GM23338 (cell line): ENCODE data around the gene LCOR. TPM values are rescaled to one million over a fixed set of nuclear protein-coding genes. Genes with fewer than 3 reads are reported as not detected.

ENCODE experiments used
- ATAC-seq: fragments of 200-7000 bp; cut with Tn5 transposase; 3 replicates; pipeline ENCODE4 v1.9.1; 2020
- DNase-seq: peaks from one replicate; pipeline ENCODE4 v3.0.0-alpha.2; 2015; ENCODE audit warnings: low spot score
- H2AFZ ChIP-seq: fragments of 200-600 bp; sonication (generic); 2 replicates; pipeline ENCODE4 v1.8.0; 2016; ENCODE audit warnings: antibody characterized with exemption, mild to moderate bottlenecking, moderate library complexity
- H3F3A ChIP-seq: fragments of 200-600 bp; sonication (generic); replicated peaks from 2 replicates; pipeline ENCODE4 v1.8.0; 2017; ENCODE audit warnings: antibody characterized with exemption, mixed run types, low read depth
- H3K27ac ChIP-seq: fragments of 200-600 bp; sonication (generic); 2 replicates; pipeline ENCODE4 v1.6.1; 2016; ENCODE audit warnings: low read depth
- H3K27me3 ChIP-seq: fragments of 200-600 bp; sonication (generic); 2 replicates; pipeline ENCODE4 v1.8.0; 2016; ENCODE audit warnings: mild to moderate bottlenecking, mixed run types, moderate library complexity; ENCODE audit not compliant: insufficient read depth
- H3K36me3 ChIP-seq: fragments of 200-600 bp; sonication (generic); 2 replicates; pipeline ENCODE4 v1.8.0; 2016; ENCODE audit warnings: mild to moderate bottlenecking; ENCODE audit not compliant: insufficient read depth
- H3K4me1 ChIP-seq: fragments of 200-600 bp; sonication (generic); 2 replicates; pipeline ENCODE4 v1.8.0; 2016; ENCODE audit warnings: mild to moderate bottlenecking, moderate library complexity; ENCODE audit not compliant: insufficient read depth
- H3K4me2 ChIP-seq: fragments of 200-600 bp; sonication (generic); 2 replicates; pipeline ENCODE4 v1.7.1; 2017; ENCODE audit warnings: mixed run types
- H3K4me3 ChIP-seq: fragments of 200-600 bp; sonication (generic); 2 replicates; pipeline ENCODE4 v1.6.1; 2016; ENCODE audit warnings: mixed run types
- H3K79me2 ChIP-seq: fragments of 200-600 bp; sonication (generic); replicated peaks from 2 replicates; pipeline ENCODE4 v1.8.0; 2017; ENCODE audit warnings: mild to moderate bottlenecking; ENCODE audit not compliant: insufficient read depth
- H3K9me2 ChIP-seq: fragments of 200-600 bp; sonication (generic); 2 replicates; pipeline ENCODE4 v1.8.0; 2017; ENCODE audit not compliant: insufficient read depth
- H4K20me1 ChIP-seq: fragments of 200-600 bp; sonication (generic); replicated peaks from 2 replicates; pipeline ENCODE4 v1.8.0; 2017; ENCODE audit warnings: mild to moderate bottlenecking; ENCODE audit not compliant: insufficient read depth
- H3K27ac Mint-ChIP-seq: 2 replicates; pipeline ENCODE4 v1.8.0; 2020; ENCODE audit warnings: inconsistent platforms, mild to moderate bottlenecking, moderate library complexity, mixed read lengths
- H3K27me3 Mint-ChIP-seq: 3 replicates; pipeline ENCODE4 v1.8.0; 2022; ENCODE audit warnings: low read depth, mild to moderate bottlenecking, moderate library complexity, mixed read lengths, inconsistent platforms; ENCODE audit not compliant: insufficient read depth, poor library complexity
- H3K36me3 Mint-ChIP-seq: 3 replicates; pipeline ENCODE4 v1.8.0; 2021; ENCODE audit warnings: low read depth, mild to moderate bottlenecking, inconsistent platforms, moderate library complexity, mixed read lengths
- H3K4me1 Mint-ChIP-seq: 3 replicates; pipeline ENCODE4 v1.8.0; 2020; ENCODE audit warnings: mild to moderate bottlenecking, inconsistent platforms, mixed read lengths
- H3K4me3 Mint-ChIP-seq: 3 replicates; pipeline ENCODE4 v1.8.0; 2021; ENCODE audit warnings: moderate library complexity, mild to moderate bottlenecking, inconsistent platforms, mixed read lengths
- H3K9me3 Mint-ChIP-seq: 3 replicates; pipeline ENCODE4 v1.8.0; 2020; ENCODE audit warnings: moderate library complexity, mild to moderate bottlenecking, inconsistent platforms, mixed read lengths
- CREB1 ChIP-seq: fragments of 250-450 bp; sonication (Bioruptor Pico); IDR thresholded peaks from 2 replicates; pipeline ENCODE4 v1.5.0; 2020; ENCODE audit warnings: low read depth, mild to moderate bottlenecking, moderate library complexity
- CTCF ChIP-seq, 2 experiments: fragments of 200-600 bp in 1 of 2; sonication (generic) in 1 of 2; conservative IDR thresholded peaks; 2 replicates each; pipeline versions ENCODE4 v1.5.1 to v1.6.1; 2016 to 2017; ENCODE audit warnings: antibody characterized with exemption in 2 of 2, low read depth in 2 of 2, mild to moderate bottlenecking in 2 of 2, moderate library complexity in 1 of 2
- EZH2 ChIP-seq: fragments of 200-600 bp; sonication (generic); IDR thresholded peaks from one replicate; pipeline ENCODE4 v1.8.0; 2017; ENCODE audit warnings: antibody characterized with exemption, mild to moderate bottlenecking, low read depth; ENCODE audit not compliant: unreplicated experiment
- EZH2phosphoT487 ChIP-seq: fragments of 200-600 bp; sonication (generic); IDR thresholded peaks from one replicate; pipeline ENCODE4 v1.8.1; 2018; ENCODE audit warnings: antibody characterized with exemption; ENCODE audit not compliant: unreplicated experiment
- JUNB ChIP-seq: IDR thresholded peaks from one replicate; pipeline ENCODE4 v1.6.1; 2016; ENCODE audit warnings: antibody characterized with exemption; ENCODE audit not compliant: unreplicated experiment
- NANOG ChIP-seq: IDR thresholded peaks from 2 replicates; pipeline ENCODE4 v1.6.1; 2016; ENCODE audit warnings: antibody characterized with exemption, borderline replicate concordance
- POLR2AphosphoS5 ChIP-seq: IDR thresholded peaks from 2 replicates; pipeline ENCODE4 v1.6.1; 2016; ENCODE audit warnings: antibody characterized with exemption, low read depth
- STAT1 ChIP-seq: IDR thresholded peaks from one replicate; pipeline ENCODE4 v1.6.1; 2016; ENCODE audit warnings: antibody characterized with exemption; ENCODE audit not compliant: unreplicated experiment
- ZNF114 ChIP-seq: fragments of 250-450 bp; sonication (Bioruptor Pico); IDR thresholded peaks from 2 replicates; pipeline ENCODE4 v1.5.0; 2020; ENCODE audit warnings: mild to moderate bottlenecking, moderate library complexity
- ZNF331 ChIP-seq: fragments of 250-450 bp; sonication (Bioruptor Pico); IDR thresholded peaks from 2 replicates; pipeline ENCODE4 v1.5.0; 2020; ENCODE audit warnings: low read depth, mild to moderate bottlenecking, moderate library complexity
- ZNF462 ChIP-seq: fragments of 250-450 bp; sonication (Bioruptor Pico); IDR thresholded peaks from 2 replicates; pipeline ENCODE4 v1.5.0; 2020; ENCODE audit warnings: mild to moderate bottlenecking, moderate library complexity
- polyA plus RNA-seq: library from polyadenylated mRNA; unstranded; fragments of >200 nt; fragmentation: Nextera tagmentation; extraction: Ambion mirVana; gene quantifications from 2 replicates; pipeline ENCODE4 v1.2.1, GENCODE V29; 2016
- total RNA-seq: library from RNA; depleted of rRNA; stranded (reverse); fragments of >200 nt; shearing (Covaris generic); gene quantifications from 2 replicates; pipeline ENCODE4 v1.2.3, GENCODE V29; 2014
- TF ChIP-seq, protein P1 (sequence below): IDR thresholded peaks from 2 replicates; pipeline ENCODE4 v1.6.1; 2016; ENCODE audit warnings: antibody characterized with exemption
- TF ChIP-seq, protein P2 (sequence below): IDR thresholded peaks from one replicate; pipeline ENCODE4 v1.6.1; 2018; ENCODE audit warnings: antibody characterized with exemption; ENCODE audit not compliant: unreplicated experiment

LCOR gene
- total and polyA plus RNA-seq, 2 experiments from 2014 or later = 6.9 to 14.9 TPM

DNA sequence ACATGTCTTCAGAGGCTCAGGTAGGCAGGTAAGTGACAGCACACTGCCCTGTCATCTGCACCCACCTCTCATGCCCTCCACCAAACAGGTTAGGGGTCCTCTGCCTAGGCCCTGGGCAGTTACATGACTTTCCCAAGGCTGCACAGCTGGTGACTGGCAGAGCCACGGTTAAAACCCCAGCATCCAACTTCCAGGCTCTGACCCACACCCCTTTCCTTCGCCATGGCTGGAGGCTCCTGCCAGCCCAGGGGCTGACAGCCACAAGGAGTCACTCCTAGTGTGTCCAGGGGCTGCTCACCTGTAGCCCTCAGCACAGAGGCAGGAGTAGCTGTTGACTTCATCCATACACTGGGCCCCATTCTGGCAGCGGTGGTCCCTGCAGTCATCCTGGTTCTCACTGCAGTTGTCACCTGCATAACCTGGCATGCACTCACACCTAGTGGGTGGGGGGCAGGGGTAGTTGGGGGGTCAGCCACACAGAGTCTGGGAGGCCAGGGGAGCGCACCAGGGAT is 178.7 kb downstream of the LCOR start:
- H3K9me2 ChIP-seq = no peaks in the 10 kb centered on the region
- H3K27ac ChIP-seq = no peak overlapping the region
- H3K4me1 ChIP-seq = no peaks in the 10 kb centered on the region; the same call in 1 of the 2 replicates
- H3K36me3 Mint-ChIP-seq = peaks cover 9% of the 10 kb centered on the region
- H4K20me1 ChIP-seq = no peaks in the 10 kb centered on the region
- no peak overlapping the region for H3K4me3 ChIP-seq
- no peaks in the 10 kb centered on the region for H3K79me2 ChIP-seq
- H3K27me3 ChIP-seq = no peaks in the 10 kb centered on the region
- H3K9me3 Mint-ChIP-seq = peaks cover 17% of the 10 kb centered on the region; the same call in 2 of the 3 replicates
- H3F3A ChIP-seq = no peaks in the 10 kb centered on the region
- peaks cover 4% of the 10 kb centered on the region; the same call in 2 of the 3 replicates for H3K4me1 Mint-ChIP-seq
- no peak overlapping the region for H3K4me3 Mint-ChIP-seq
- DNase-seq (no peak), ATAC-seq (no peak)
- H3K36me3 ChIP-seq = no peaks in the 10 kb centered on the region; the same call in 1 of the 2 replicates
- H3K4me2 ChIP-seq = no peak overlapping the region
- no peak overlapping the region for H2AFZ ChIP-seq
- no peak overlapping the region for H3K27ac Mint-ChIP-seq
- peaks cover 7% of the 10 kb centered on the region for H3K27me3 Mint-ChIP-seq
- TF ChIP-seq ZNF462 (CRISPR knock-in tag) = no peak
- TF ChIP-seq, protein P1, sequence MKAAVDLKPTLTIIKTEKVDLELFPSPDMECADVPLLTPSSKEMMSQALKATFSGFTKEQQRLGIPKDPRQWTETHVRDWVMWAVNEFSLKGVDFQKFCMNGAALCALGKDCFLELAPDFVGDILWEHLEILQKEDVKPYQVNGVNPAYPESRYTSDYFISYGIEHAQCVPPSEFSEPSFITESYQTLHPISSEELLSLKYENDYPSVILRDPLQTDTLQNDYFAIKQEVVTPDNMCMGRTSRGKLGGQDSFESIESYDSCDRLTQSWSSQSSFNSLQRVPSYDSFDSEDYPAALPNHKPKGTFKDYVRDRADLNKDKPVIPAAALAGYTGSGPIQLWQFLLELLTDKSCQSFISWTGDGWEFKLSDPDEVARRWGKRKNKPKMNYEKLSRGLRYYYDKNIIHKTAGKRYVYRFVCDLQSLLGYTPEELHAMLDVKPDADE = no peak
- no peak for TF ChIP-seq STAT1
- TF ChIP-seq, protein P2, sequence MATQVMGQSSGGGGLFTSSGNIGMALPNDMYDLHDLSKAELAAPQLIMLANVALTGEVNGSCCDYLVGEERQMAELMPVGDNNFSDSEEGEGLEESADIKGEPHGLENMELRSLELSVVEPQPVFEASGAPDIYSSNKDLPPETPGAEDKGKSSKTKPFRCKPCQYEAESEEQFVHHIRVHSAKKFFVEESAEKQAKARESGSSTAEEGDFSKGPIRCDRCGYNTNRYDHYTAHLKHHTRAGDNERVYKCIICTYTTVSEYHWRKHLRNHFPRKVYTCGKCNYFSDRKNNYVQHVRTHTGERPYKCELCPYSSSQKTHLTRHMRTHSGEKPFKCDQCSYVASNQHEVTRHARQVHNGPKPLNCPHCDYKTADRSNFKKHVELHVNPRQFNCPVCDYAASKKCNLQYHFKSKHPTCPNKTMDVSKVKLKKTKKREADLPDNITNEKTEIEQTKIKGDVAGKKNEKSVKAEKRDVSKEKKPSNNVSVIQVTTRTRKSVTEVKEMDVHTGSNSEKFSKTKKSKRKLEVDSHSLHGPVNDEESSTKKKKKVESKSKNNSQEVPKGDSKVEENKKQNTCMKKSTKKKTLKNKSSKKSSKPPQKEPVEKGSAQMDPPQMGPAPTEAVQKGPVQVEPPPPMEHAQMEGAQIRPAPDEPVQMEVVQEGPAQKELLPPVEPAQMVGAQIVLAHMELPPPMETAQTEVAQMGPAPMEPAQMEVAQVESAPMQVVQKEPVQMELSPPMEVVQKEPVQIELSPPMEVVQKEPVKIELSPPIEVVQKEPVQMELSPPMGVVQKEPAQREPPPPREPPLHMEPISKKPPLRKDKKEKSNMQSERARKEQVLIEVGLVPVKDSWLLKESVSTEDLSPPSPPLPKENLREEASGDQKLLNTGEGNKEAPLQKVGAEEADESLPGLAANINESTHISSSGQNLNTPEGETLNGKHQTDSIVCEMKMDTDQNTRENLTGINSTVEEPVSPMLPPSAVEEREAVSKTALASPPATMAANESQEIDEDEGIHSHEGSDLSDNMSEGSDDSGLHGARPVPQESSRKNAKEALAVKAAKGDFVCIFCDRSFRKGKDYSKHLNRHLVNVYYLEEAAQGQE = no peak
- TF ChIP-seq NANOG = no peak
- no peak for TF ChIP-seq CREB1 (CRISPR knock-in tag)
- no peak for TF ChIP-seq POLR2AphosphoS5
- no peak for TF ChIP-seq ZNF114 (CRISPR knock-in tag)
- TF ChIP-seq CTCF (conservative IDR thresholded peaks at IDR 0.05; ENCODE audit: low read depth in 2 of 2) = no peak
- no peak for TF ChIP-seq EZH2phosphoT487
- TF ChIP-seq EZH2 = no peak
- TF ChIP-seq ZNF331 (CRISPR knock-in tag) = no peak
- no peak for TF ChIP-seq JUNB
